Fibroblast of lung (primary cell): ENCODE data around the gene BCAS3. TPM values are rescaled to one million over a fixed set of nuclear protein-coding genes. Genes with fewer than 3 reads are reported as not detected.

Source experiments
- DNase-seq, 2 donors: peaks; one replicate each; pipeline versions ENCODE4 v3.0.0 to v3.0.0-alpha.2; 2010; ENCODE audit warnings: low read depth in 2 of 2
- H2AFZ ChIP-seq: 2 replicates; pipeline ENCODE4 v1.5.1; 2012; ENCODE audit warnings: low read length, control low read depth, inconsistent platforms
- H3K27ac ChIP-seq: 2 replicates; pipeline ENCODE4 v1.5.1; 2011; ENCODE audit warnings: low read length, control low read depth; ENCODE audit not compliant: insufficient read depth
- H3K27me3 ChIP-seq: 2 replicates; pipeline ENCODE4 v1.5.1; 2011; ENCODE audit warnings: mild to moderate bottlenecking, low read length; ENCODE audit not compliant: control insufficient read depth, insufficient read depth
- H3K36me3 ChIP-seq: 2 replicates; pipeline ENCODE4 v1.5.1; 2011; ENCODE audit warnings: low read length; ENCODE audit not compliant: control insufficient read depth, insufficient read depth
- H3K4me1 ChIP-seq: 2 replicates; pipeline ENCODE4 v1.5.1; 2011; ENCODE audit warnings: low read length; ENCODE audit not compliant: control insufficient read depth, insufficient read depth; ENCODE audit errors: extremely low read depth
- H3K4me2 ChIP-seq: 2 replicates; pipeline ENCODE4 v1.5.1; 2011; ENCODE audit warnings: low read length, control low read depth; ENCODE audit not compliant: insufficient read depth; ENCODE audit errors: extremely low read depth
- H3K4me3 ChIP-seq, 4 experiments: fragments of 200-600 bp in 1 of 4; sonication (generic) in 1 of 4; replicated peaks in 1 of 4; 2 replicates each; pipeline ENCODE4 v1.5.1; 2011 to 2016; ENCODE audit warnings: low read length in 4 of 4, low read depth in 3 of 4, mild to moderate bottlenecking in 3 of 4, control low read depth in 2 of 4, inconsistent platforms in 1 of 4, mixed read lengths in 1 of 4; ENCODE audit not compliant: insufficient read depth in 1 of 4; ENCODE audit errors: control extremely low read depth in 1 of 4
- H3K79me2 ChIP-seq: 2 replicates; pipeline ENCODE4 v1.5.1; 2012; ENCODE audit warnings: mild to moderate bottlenecking, low read length, inconsistent platforms; ENCODE audit not compliant: control insufficient read depth, insufficient read depth
- H3K9ac ChIP-seq: 2 replicates; pipeline ENCODE4 v1.5.1; 2011; ENCODE audit warnings: mild to moderate bottlenecking, low read length, control low read depth; ENCODE audit not compliant: insufficient read depth
- H3K9me3 ChIP-seq: 2 replicates; pipeline ENCODE4 v1.5.1; 2012; ENCODE audit warnings: low read depth, low read length; ENCODE audit not compliant: control insufficient read depth, insufficient read depth
- H4K20me1 ChIP-seq: 2 replicates; pipeline ENCODE4 v1.5.1; 2011; ENCODE audit warnings: low read length; ENCODE audit not compliant: control insufficient read depth, insufficient read depth; ENCODE audit errors: extremely low read depth
- CTCF ChIP-seq, 2 donors: IDR thresholded peaks in 1 of 2; conservative IDR thresholded peaks in 1 of 2; 1 replicate in 1 of 2; 2 replicates in 1 of 2; pipeline ENCODE4 v1.5.1; 2011 to 2012; ENCODE audit warnings: low read length in 2 of 2, control low read depth in 1 of 2, inconsistent platforms in 1 of 2, low read depth in 1 of 2, mild to moderate bottlenecking in 1 of 2
- EZH2 ChIP-seq: IDR thresholded peaks from 2 replicates; pipeline ENCODE4 v1.5.1; 2012; ENCODE audit warnings: low read length, control low read depth, mild to moderate bottlenecking; ENCODE audit errors: missing control alignments
- polyA plus RNA-seq, 2 donors: library from polyadenylated mRNA; depleted of rRNA in 1 of 2; stranded (reverse) in 1 of 2; unstranded in 1 of 2; fragments of >200 nt; gene quantifications; 2 replicates each; pipeline ENCODE4 v1.2.1, GENCODE V29; 2011 to 2012; ENCODE audit warnings: missing spikeins in 1 of 2
- total RNA-seq: library from RNA; depleted of rRNA; stranded (reverse); fragments of >200 nt; gene quantifications from 2 replicates; pipeline ENCODE4 v1.2.1, GENCODE V29; 2014

The BCAS3 gene
- total and polyA plus RNA-seq, 2 donors (not counting 1 experiment from before 2014, with no cell fraction given): 9.9 to 43.6 TPM

DNA sequence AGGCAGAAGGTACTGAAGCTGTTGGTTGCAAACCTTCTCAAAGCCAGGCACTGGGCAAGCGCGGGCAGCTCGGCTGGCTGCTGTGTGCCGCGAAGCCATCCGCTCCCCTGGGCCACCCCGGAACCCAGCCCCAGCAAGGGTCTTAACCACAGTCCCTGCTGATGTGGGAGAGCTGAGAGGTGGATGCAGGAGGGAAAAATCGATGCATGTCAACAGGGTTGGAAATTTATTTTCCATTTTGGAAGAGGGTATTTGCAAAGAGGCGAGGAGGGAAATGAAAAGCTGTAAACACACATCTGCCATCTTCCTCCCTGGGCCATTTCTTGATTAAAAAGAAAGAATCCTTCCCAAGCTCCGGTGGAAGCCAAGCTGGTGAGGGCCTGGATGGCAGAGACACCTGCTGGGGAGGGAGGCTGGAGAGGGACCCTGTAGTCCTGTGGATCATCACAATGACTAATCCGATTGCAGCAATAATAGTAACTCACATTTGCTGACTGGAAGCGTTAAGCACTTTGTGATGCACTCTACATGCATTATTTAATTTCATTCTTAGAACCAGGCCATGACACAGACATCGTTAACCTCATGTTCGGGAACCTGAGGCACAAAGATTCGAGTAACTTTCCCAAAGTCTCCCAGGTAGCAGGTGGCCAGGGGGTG lies 708.1 kb downstream of the BCAS3 start:
- Histone ChIP-seq H3K27ac (no peak overlapping the region), H3K4me1 (peaks cover 20% of the 10 kb centered on the region), H3K36me3 (no peaks in the 10 kb centered on the region), H3K4me3 (no peak overlapping the region), H4K20me1 (no peaks in the 10 kb centered on the region), H3K9ac (no peak overlapping the region), H3K4me2 (no peak overlapping the region), H3K9me3 (no peaks in the 10 kb centered on the region), H2AFZ (no peak overlapping the region), H3K79me2 (no peaks in the 10 kb centered on the region), H3K27me3 (no peaks in the 10 kb centered on the region)
- TF ChIP-seq CTCF (conservative IDR thresholded peaks at IDR 0.05 in 1 of 2, IDR thresholded peaks at IDR 0.05 in 1 of 2; ENCODE audit: low read depth in 1 of 2, low read length in 2 of 2) (no peak), EZH2 (no peak)
- DNase-seq: peak in 1 of 2 donors; percentile 46

- H3K4me1 ChIP-seq: peaks cover 15% of the 10 kb centered on the region
- peaks cover 3% of the 10 kb centered on the region for H3K79me2 ChIP-seq
- no peak overlapping the region for H3K4me3 ChIP-seq
- no peaks in the 10 kb centered on the region for H4K20me1 ChIP-seq
- no peaks in the 10 kb centered on the region for H3K27me3 ChIP-seq
- H3K27ac ChIP-seq: no peak overlapping the region
- H3K36me3 ChIP-seq: no peaks in the 10 kb centered on the region
- no peak overlapping the region for H3K9ac ChIP-seq
- no peak for TF ChIP-seq CTCF (conservative IDR thresholded peaks at IDR 0.05 in 1 of 2, IDR thresholded peaks at IDR 0.05 in 1 of 2; ENCODE audit: low read depth in 1 of 2, low read length in 2 of 2)
- TF ChIP-seq EZH2: no peak
- H3K9me3 ChIP-seq: no peaks in the 10 kb centered on the region
- H2AFZ ChIP-seq: no peak overlapping the region
- no peak overlapping the region for H3K4me2 ChIP-seq
- no peak for DNase-seq
Observed at GRCh38 chr17:61386251-61386650, 708.6 kb downstream of the BCAS3 start.

DNA sequence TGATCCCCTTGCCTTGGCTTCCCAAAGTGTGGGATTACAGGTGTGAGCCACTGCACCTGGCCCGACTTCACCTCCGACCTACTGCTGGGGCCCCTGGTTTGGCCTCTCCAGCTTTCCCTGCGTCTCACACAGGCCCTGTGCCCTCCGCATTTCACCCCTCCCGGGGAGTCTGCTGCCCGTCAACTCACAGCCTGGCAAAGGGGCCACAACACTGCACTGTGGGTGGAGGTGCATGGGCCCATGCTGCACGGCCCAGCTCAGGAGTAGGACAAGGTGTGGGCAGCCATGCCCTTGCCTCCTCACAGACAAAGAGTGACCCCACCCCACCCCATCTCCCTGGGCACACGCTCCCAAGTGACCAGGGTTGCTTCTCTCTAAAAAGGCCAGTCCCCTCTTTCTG lies 709.4 kb downstream of the BCAS3 start:
- Histone ChIP-seq H3K4me2 (no peak overlapping the region), H2AFZ (no peak overlapping the region), H3K4me3 (no peak overlapping the region), H3K27ac (no peak overlapping the region), H3K27me3 (no peaks in the 10 kb centered on the region), H3K9me3 (no peaks in the 10 kb centered on the region), H3K79me2 (peaks cover 6% of the 10 kb centered on the region), H4K20me1 (no peaks in the 10 kb centered on the region), H3K9ac (no peak overlapping the region), H3K4me1 (peaks cover 13% of the 10 kb centered on the region), H3K36me3 (no peaks in the 10 kb centered on the region)
- DNase-seq: no peak
- TF ChIP-seq CTCF (conservative IDR thresholded peaks at IDR 0.05 in 1 of 2, IDR thresholded peaks at IDR 0.05 in 1 of 2; ENCODE audit: low read depth in 1 of 2, low read length in 2 of 2) (no peak), EZH2 (no peak)
